HG02759 (cell line): ENCODE results near the gene SH2D3A.
A peak's percentile ranks its signal among the peaks of the same experiment; 100 is the strongest.
"Not testable (repeated sequence)": the region's sequence is repeated elsewhere in the genome, so short reads cannot be mapped to it uniquely, and the experiment has no call there.

Experiments used
- ATAC-seq: cut with Tn5 transposase; IDR thresholded peaks from one replicate; pipeline ENCODE4 v1.9.1; 2021; ENCODE audit warnings: mild to moderate bottlenecking, moderate library complexity; ENCODE audit not compliant: unreplicated experiment

SH2D3A gene

DNA sequence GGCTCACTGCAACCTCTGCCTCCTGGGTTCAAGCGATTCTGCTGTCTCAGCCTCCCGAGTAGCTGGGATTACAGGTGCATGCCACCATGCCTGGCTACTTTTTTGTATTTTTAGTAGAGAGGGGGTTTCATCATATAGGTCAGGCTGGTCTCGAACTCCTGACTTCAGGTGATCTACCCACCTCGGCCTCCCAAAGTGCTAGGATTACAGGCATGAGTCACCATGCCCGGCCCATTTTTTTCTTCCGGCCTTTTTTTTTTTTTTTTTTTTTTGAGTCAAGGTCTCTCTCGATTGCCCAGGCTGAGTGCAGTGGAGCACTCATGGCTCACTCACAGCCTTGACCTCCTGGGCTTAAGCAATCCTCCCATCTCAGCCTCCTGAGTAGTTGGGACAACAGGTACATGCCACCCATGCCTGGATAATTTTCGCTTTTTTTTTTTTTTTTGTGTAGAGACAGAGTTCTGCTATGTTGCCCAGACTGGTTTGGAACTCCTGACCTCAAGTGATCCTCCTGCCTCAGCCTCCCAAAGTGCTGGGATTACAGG is 4.9 kb downstream of the SH2D3A start:
- not testable (repeated sequence) for ATAC-seq

- no peak for ATAC-seq
These were observed 6.1 kb downstream of the SH2D3A start for GRCh38 chr19:6761053-6761676.

DNA sequence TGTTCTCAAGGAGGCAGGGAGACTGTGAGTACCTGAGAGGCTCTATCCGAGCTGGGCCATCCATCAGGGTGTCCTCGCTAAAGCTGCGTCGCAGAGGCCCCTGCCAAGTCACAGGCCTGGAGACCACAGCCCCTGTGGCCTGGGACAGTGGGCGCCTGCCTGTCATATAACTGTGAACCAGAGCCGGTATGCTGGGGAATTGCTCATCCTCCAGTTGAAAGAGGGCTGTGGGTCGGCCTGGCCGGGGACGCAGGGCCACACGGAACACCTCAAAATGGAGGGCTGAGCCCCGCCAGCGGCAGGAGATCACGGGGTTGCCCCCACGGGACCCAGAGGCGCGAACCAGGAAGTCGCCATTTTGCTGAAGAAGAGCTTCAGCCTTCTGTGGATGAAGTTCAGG is 6.6 kb downstream of the SH2D3A start:
- ATAC-seq = no peak

GRCh38 chr19:6754653-6755463 is 12.4 kb downstream of the SH2D3A start:
- ATAC-seq = no peak

DNA sequence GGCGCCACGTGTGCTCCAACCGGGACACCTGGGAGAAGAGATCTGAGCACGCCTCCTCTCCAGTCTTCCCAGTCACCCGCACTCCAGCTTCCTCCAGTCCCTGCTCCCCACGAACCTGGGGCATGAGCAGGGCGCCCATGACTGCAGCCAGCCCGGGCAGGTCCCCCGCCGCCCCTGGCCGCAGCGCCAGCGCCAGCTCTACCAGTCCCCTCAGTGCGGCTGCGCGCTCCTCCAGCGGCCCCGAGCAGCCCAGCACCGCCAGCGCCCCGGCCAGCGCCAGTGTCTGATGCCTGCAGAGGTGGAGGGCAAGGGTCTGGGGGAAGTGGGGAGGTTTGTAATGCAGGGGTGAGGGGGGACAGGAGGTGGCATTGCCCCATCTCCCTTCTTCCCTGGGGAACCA is 13.1 kb downstream of the SH2D3A start:
- ATAC-seq = no peak

- peak; percentile 79 for ATAC-seq
These were observed 13.8 kb downstream of the SH2D3A start for GRCh38 chr19:6753178-6754031.

GRCh38 chr19:6752256-6753177 is 14.7 kb downstream of the SH2D3A start:
- no peak for ATAC-seq

DNA sequence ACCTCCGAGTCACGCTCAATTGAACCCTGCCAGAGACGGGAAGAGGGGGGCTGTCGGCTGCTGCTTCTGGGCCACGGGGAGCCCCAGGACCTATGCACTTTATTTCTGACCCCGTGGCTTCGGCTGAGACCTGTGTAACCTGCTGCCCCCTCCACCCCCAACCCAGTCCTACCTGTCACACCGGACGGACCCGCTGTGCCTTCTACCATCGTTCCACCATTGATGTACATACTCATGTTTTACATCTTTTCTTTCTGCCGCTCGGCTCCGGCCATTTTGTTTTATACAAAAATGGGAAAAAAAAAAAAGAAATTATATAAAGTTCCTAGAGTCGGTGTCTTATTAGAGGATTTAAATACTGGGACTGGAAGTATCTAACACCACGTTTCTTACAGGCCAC is 16.0 kb downstream of the SH2D3A start:
- no peak for ATAC-seq

DNA sequence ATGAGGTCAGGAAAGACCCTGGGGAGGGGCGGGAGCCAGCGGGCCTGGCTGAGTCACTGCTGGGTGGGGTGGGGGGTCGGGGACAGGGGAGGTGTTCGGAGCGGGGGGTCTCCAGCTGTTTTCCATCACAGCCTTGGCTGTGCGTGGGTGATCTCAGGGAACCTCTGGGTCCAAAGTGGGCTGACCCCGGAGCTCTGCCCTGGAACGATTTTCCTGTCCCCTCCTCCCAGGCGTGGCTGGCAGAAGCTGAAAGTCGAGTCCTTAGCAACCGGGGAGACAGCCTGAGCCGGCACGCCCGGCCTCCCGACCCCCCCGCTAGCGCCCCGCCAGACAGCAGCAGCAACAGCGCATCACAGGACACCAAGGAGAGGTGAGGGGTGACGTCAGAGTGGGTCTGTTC is 17.2 kb downstream of the SH2D3A start:
- no peak for ATAC-seq

DNA sequence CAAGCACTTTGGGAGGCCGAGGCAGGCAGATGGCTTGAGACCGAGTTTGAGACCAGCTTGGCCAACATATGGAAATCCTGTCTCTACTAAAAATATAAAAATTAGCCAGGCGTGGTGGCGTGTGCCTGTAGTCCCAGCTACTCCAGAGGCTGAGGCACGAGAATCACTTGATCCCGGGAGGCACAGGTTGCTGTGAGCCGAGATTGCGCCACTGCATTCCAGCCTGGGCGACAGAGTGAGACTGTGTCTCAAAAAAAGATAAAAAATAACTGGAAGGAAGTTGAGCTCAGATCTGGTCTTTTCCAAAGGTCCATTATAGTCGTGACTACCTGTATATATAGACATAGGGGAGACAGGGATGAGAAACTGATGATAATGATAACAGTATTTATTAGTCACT is 18.7 kb downstream of the SH2D3A start:
- ATAC-seq = not testable (repeated sequence)

- ATAC-seq = no peak
These were observed 21.3 kb downstream of the SH2D3A start for GRCh38 chr19:6745965-6746364.

- no peak for ATAC-seq
These were observed 22.6 kb downstream of the SH2D3A start for GRCh38 chr19:6744381-6745301.

DNA sequence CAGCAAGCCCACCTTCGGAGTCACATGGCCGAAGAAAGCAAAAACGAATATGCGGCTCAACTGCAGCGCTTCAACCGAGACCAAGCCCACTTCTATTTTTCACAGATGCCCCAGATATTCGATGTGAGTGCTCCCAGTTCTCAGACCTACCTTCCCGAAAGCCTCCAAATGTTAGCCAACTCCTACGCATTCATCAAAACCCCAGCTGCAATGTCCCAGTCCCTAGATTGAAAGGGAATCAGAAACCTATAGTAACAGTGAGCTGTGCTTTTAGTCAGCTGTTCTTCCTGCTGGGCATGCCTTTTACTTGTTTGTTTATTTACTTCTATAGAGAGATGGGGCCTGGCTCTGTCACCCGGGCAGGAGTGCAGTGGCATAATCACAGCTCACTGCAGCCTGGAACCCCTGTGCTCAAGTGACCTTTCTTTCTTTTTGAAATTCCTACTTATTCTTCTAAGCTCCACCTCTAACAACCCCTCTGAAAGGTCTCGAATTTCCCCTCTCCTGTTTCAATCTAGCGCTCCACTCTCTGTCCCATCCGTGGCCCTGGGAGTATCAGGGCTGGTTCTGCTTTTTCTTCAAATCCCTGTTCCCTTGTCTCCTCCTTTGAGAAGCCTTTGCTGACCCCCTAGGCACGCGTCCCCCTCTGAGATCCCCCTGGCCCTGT is 23.4 kb downstream of the SH2D3A start:
- ATAC-seq = no peak

- ATAC-seq = no peak
These were observed 24.2 kb downstream of the SH2D3A start for GRCh38 chr19:6743066-6743465.

DNA sequence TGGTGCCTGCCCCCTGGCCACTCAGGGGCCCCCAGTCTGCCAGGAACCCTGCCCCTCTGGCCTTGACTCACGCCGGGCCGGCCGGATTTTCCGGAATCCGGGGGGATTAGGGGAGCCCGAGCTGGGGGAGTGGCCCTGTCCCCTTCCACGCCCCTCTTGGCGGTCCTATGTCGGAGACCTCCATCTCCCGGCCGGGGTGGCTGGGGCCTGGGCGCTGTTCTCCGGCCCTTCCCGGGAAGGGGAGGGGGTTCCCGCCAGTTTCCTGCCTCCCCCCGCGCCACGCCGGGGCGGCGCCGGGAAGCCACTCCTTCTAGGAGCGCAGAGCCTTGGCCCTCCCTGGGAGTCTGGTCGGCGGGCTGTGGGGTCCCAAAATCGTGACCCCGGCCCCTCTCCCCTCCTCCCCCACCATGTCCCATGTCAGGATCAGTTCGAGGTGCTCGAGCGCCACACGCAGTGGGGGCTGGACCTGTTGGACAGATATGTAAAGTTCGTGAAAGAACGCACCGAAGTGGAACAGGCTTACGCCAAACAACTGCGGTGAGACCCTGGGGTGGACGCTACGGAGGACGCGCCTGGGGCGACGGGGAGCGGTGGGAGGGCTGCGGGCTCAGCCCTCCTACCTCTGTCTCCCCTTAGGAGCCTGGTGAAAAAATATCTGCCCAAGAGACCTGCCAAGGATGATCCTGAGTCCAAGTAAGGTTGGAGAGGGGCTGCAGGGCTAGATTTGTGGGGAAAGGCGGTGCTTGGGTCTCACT is 26.5 kb downstream of the SH2D3A start:
- ATAC-seq = no peak

GRCh38 chr19:6739883-6740588 is 27.2 kb downstream of the SH2D3A start:
- no peak for ATAC-seq

DNA sequence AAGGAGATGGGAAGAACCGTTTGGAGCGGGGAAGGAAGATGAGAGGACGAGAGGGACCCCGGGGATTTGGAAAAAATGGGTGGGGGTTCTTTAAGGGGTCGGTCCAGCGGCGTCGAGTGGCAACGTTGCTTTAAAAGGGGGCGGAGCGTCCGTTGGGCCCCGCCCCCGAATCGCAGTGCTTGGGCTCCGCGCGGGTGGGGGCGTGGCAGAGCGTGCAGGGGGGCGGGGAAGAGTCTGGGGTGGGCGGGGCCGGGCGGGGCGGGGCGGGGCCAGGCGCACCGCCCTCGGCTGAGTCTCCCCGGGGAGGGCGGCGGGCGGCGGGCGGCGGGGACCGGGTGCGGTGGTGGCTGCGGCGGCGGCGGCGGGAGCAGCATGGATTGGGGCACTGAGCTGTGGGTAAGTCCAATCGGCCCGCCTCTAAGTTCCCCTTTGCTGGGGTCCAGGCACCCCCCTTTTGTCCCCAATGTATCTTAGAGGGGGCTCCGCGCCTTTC is 27.8 kb downstream of the SH2D3A start, which contains the start of gene TRIP10:
Gene TRIP10, plus strand, starts transcription at position 291 of the 493 bp plus-strand sequence. Its CDS starts 82 bp downstream, at position 373.
- no peak for ATAC-seq
